Uterus (tissue), 2 donors: Measurements from ENCODE around the gene TMEM39A.

ENCODE experiments used
- CTCF ChIP-seq, 4 experiments: fragments of 200-600 bp in 2 of 4; fragments of 450-650 bp in 2 of 4; sonication (generic) in 2 of 4; IDR thresholded peaks; one replicate each; pipeline ENCODE4 v1.5.1; 2016 to 2019; ENCODE audit warnings: antibody characterized with exemption in 4 of 4, mild to moderate bottlenecking in 2 of 4, moderate library complexity in 1 of 4
- POLR2A ChIP-seq, 2 donors: fragments of 450-650 bp; IDR thresholded peaks; one replicate each; pipeline ENCODE4 v1.6.1; 2016; ENCODE audit warnings: antibody characterized with exemption in 2 of 2, mild to moderate bottlenecking in 1 of 2, moderate library complexity in 1 of 2

GRCh38 chr3:119443179-119443578 lies 20.2 kb downstream of the TMEM39A start:
- no peak for TF ChIP-seq CTCF (IDR thresholded peaks at IDR 0.05)
- no peak for TF ChIP-seq POLR2A (IDR thresholded peaks at IDR 0.05)
